Keratinocyte (primary cell): ENCODE measurements around the gene ECE2. TPM values are rescaled to one million over a fixed set of nuclear protein-coding genes. Genes with fewer than 3 reads are reported as not detected.

Source experiments
- DNase-seq: peaks from one replicate; pipeline ENCODE4 v3.0.0-alpha.2; 2011; ENCODE audit warnings: low read depth, missing footprints, low spot score
- FAIRE-seq: peaks from 2 replicates; lab custom pipeline; 2011; peaks lifted over from hg19 to GRCh38; lab: Jason Lieb, UNC
- H2AFZ ChIP-seq: 2 replicates; pipeline ENCODE4 v1.6.0; 2012; ENCODE audit warnings: low read length, control low read depth, inconsistent platforms; ENCODE audit not compliant: control insufficient read depth
- H3K27ac ChIP-seq: 2 replicates; pipeline ENCODE4 v1.5.1; 2011; ENCODE audit warnings: low read length; ENCODE audit not compliant: control insufficient read depth, insufficient read depth
- H3K27me3 ChIP-seq: 3 replicates; pipeline ENCODE4 v1.6.0; 2011; ENCODE audit warnings: low read length; ENCODE audit not compliant: control insufficient read depth, insufficient read depth; ENCODE audit errors: extremely low read depth
- H3K36me3 ChIP-seq, 2 experiments: 2 replicates in 1 of 2; 3 replicates in 1 of 2; pipeline ENCODE4 v1.5.1; 2011; ENCODE audit warnings: low read length in 2 of 2, mild to moderate bottlenecking in 1 of 2; ENCODE audit not compliant: control insufficient read depth in 2 of 2, insufficient read depth in 2 of 2; ENCODE audit errors: extremely low read depth in 1 of 2
- H3K4me1 ChIP-seq: 3 replicates; pipeline ENCODE4 v1.5.1; 2011; ENCODE audit warnings: low read length; ENCODE audit not compliant: control insufficient read depth, insufficient read depth; ENCODE audit errors: extremely low read depth
- H3K4me2 ChIP-seq: 3 replicates; pipeline ENCODE4 v1.6.0; 2011; ENCODE audit warnings: low read depth, low read length; ENCODE audit not compliant: control insufficient read depth, insufficient read depth; ENCODE audit errors: extremely low read depth
- H3K4me3 ChIP-seq, 3 experiments: fragments of 200-600 bp in 1 of 3; sonication (generic) in 1 of 3; 2 replicates in 2 of 3; 3 replicates in 1 of 3; pipeline ENCODE4 v1.5.1; 2011 to 2016; ENCODE audit warnings: low read length in 3 of 3, mild to moderate bottlenecking in 3 of 3, control low read depth in 2 of 3, inconsistent platforms in 1 of 3, low read depth in 1 of 3, mixed read lengths in 1 of 3, mixed run types in 1 of 3, moderate library complexity in 1 of 3; ENCODE audit not compliant: control insufficient read depth in 2 of 3, insufficient read depth in 2 of 3; ENCODE audit errors: extremely low read depth in 1 of 3
- H3K79me2 ChIP-seq: 2 replicates; pipeline ENCODE4 v1.6.0; 2012; ENCODE audit warnings: low read length; ENCODE audit not compliant: control insufficient read depth, insufficient read depth
- H3K9ac ChIP-seq: 3 replicates; pipeline ENCODE4 v1.6.0; 2011; ENCODE audit warnings: low read length; ENCODE audit not compliant: control insufficient read depth, insufficient read depth; ENCODE audit errors: extremely low read depth
- H3K9me1 ChIP-seq: 3 replicates; pipeline ENCODE4 v1.6.0; 2011; ENCODE audit warnings: low read length; ENCODE audit not compliant: control insufficient read depth, insufficient read depth; ENCODE audit errors: extremely low read depth
- H3K9me3 ChIP-seq: 2 replicates; pipeline ENCODE4 v1.5.1; 2012; ENCODE audit warnings: low read depth, low read length; ENCODE audit not compliant: control insufficient read depth
- H4K20me1 ChIP-seq: 3 replicates; pipeline ENCODE4 v1.6.0; 2011; ENCODE audit warnings: low read length; ENCODE audit not compliant: control insufficient read depth, insufficient read depth; ENCODE audit errors: extremely low read depth
- CTCF ChIP-seq, 3 experiments: IDR thresholded peaks in 1 of 3; conservative IDR thresholded peaks in 1 of 3; optimal IDR thresholded peaks in 1 of 3; 2 replicates in 2 of 3; 3 replicates in 1 of 3; pipeline versions ENCODE3 to v1.5.1; 2011; ENCODE audit warnings: low read length in 3 of 3, mild to moderate bottlenecking in 3 of 3, moderate library complexity in 2 of 3, control low read depth in 1 of 3, inconsistent platforms in 1 of 3; ENCODE audit not compliant: insufficient read depth in 2 of 3; ENCODE audit errors: extremely low read depth in 1 of 3
- EZH2 ChIP-seq: IDR thresholded peaks from one replicate; pipeline ENCODE4 v1.6.1; 2012; ENCODE audit warnings: inconsistent platforms, mild to moderate bottlenecking, low read length, moderate library complexity
- dilution Hi-C: fragments of 300-500 bp; cut with MboI; formaldehyde crosslinking; loops from one replicate; pipeline ENCODE4 v1.7.0; 2020; ENCODE audit warnings: low sequenced_read_pairs; ENCODE audit not compliant: extremely low pct_ligation_motif_present
- polyA plus RNA-seq, 5 experiments: library from polyadenylated mRNA; depleted of rRNA in 3 of 5; stranded (reverse) in 3 of 5; stranded (forward) in 1 of 5; unstranded in 1 of 5; fragments of >200 nt; gene quantifications; 1 replicate in 1 of 5; 2 replicates in 3 of 5; 3 replicates in 1 of 5; pipeline versions ENCODE4 v1.2.1 to v1.2.3, GENCODE V29; 2011 to 2012; ENCODE audit warnings: missing spikeins in 2 of 5, low read depth in 1 of 5, low replicate concordance in 1 of 5

The ECE2 gene
- polyA plus RNA-seq, 1 donor (not counting 4 experiments of a cell fraction or from before 2014, with no cell fraction given), result not detected

- Histone ChIP-seq H3K9me1 (no peaks in the 10 kb centered on the region), H3K79me2 (peaks cover 2% of the 10 kb centered on the region), H3K9ac (no peak overlapping the region), H3K36me3 (peaks cover 24% of the 10 kb centered on the region in 2 experiments), H4K20me1 (no peaks in the 10 kb centered on the region), H2AFZ (no peak overlapping the region), H3K27ac (no peak overlapping the region), H3K4me3 (no peak overlapping the region), H3K4me1 (no peaks in the 10 kb centered on the region), H3K9me3 (no peaks in the 10 kb centered on the region), H3K27me3 (no peaks in the 10 kb centered on the region), H3K4me2 (no peak overlapping the region)
- dilution Hi-C loops, result no loop called here
- peak; percentile 63 for FAIRE-seq
- TF ChIP-seq CTCF (optimal IDR thresholded peaks at IDR 0.05 in 1 of 3, IDR thresholded peaks at IDR 0.05 in 1 of 3, conservative IDR thresholded peaks at IDR 0.05 in 1 of 3; ENCODE audit: extremely low read depth in 1 of 3, insufficient read depth in 2 of 3, low read length in 3 of 3) (no peak), EZH2 (no peak)
- no peak for DNase-seq
Measured at GRCh38 chr3:184240384-184241140, 35.3 kb upstream of the ECE2 start.

GRCh38 chr3:184241141-184241446 lies 34.7 kb upstream of the ECE2 start:
- no peak for TF ChIP-seq EZH2
- TF ChIP-seq CTCF (optimal IDR thresholded peaks at IDR 0.05 in 1 of 3, IDR thresholded peaks at IDR 0.05 in 1 of 3, conservative IDR thresholded peaks at IDR 0.05 in 1 of 3; ENCODE audit: extremely low read depth in 1 of 3, insufficient read depth in 2 of 3, low read length in 3 of 3), result no peak
- H3K27ac ChIP-seq, result no peak overlapping the region
- H3K9me3 ChIP-seq, result no peaks in the 10 kb centered on the region
- H3K4me1 ChIP-seq, result no peaks in the 10 kb centered on the region
- no peaks in the 10 kb centered on the region for H4K20me1 ChIP-seq
- no peaks in the 10 kb centered on the region for H3K27me3 ChIP-seq
- H3K9me1 ChIP-seq, result no peaks in the 10 kb centered on the region
- H2AFZ ChIP-seq, result no peak overlapping the region
- H3K79me2 ChIP-seq, result peaks cover 5% of the 10 kb centered on the region
- H3K4me2 ChIP-seq, result no peak overlapping the region
- FAIRE-seq (no peak), DNase-seq (no peak)
- H3K36me3 ChIP-seq, result peaks cover 24 to 25% of the 10 kb centered on the region in 2 experiments
- H3K9ac ChIP-seq, result no peak overlapping the region
- dilution Hi-C loops, result no loop called here
- no peak overlapping the region for H3K4me3 ChIP-seq
